Neutrophil (primary cell): ENCODE results near the gene MPND.

Experiments
- H3K27ac ChIP-seq: fragments of 200-600 bp; sonication (generic); 2 replicates; pipeline ENCODE4 v1.5.1; 2016; ENCODE audit warnings: mild to moderate bottlenecking, moderate library complexity
- H3K27me3 ChIP-seq: fragments of 200-600 bp; sonication (generic); 2 replicates; pipeline ENCODE4 v1.6.0; 2016; ENCODE audit warnings: mild to moderate bottlenecking
- H3K36me3 ChIP-seq: fragments of 200-600 bp; sonication (generic); 2 replicates; pipeline ENCODE4 v1.5.1; 2017
- H3K4me1 ChIP-seq, 2 experiments: fragments of 200-600 bp in 1 of 2; sonication (generic) in 1 of 2; 1 replicate in 1 of 2; 2 replicates in 1 of 2; pipeline versions ENCODE4 v1.5.1 to v1.6.1; 2013 to 2016; ENCODE audit warnings: low read depth in 1 of 2, low read length in 1 of 2, mild to moderate bottlenecking in 1 of 2, moderate library complexity in 1 of 2; ENCODE audit not compliant: control insufficient read depth in 1 of 2, insufficient read depth in 1 of 2
- H3K4me3 ChIP-seq, 2 experiments: fragments of 200-600 bp in 1 of 2; sonication (generic) in 1 of 2; 1 replicate in 1 of 2; 2 replicates in 1 of 2; pipeline ENCODE4 v1.5.1; 2013 to 2016; ENCODE audit warnings: low read depth in 1 of 2, low read length in 1 of 2, mild to moderate bottlenecking in 1 of 2, moderate library complexity in 1 of 2
- H3K9me3 ChIP-seq: fragments of 200-600 bp; sonication (generic); 2 replicates; pipeline ENCODE4 v1.5.1; 2016
- CTCF ChIP-seq: fragments of 200-600 bp; sonication (generic); IDR thresholded peaks from 2 replicates; pipeline ENCODE4 v1.5.1; 2016; ENCODE audit warnings: antibody characterized with exemption

Gene MPND

GRCh38 chr19:4370418-4371041 is 27.2 kb downstream of the MPND start:
- H3K9me3 ChIP-seq, result no peaks in the 10 kb centered on the region
- peaks cover 55 to 63% of the 10 kb centered on the region in 2 experiments for H3K4me1 ChIP-seq
- H3K4me3 ChIP-seq, result peak overlapping the region in 1 of 2 experiments; percentile 36
- H3K27me3 ChIP-seq, result no peaks in the 10 kb centered on the region
- H3K27ac ChIP-seq, result peak overlapping the region; percentile 82
- peaks cover 25% of the 10 kb centered on the region for H3K36me3 ChIP-seq
- no peak for TF ChIP-seq CTCF

GRCh38 chr19:4371247-4372164 is 28.1 kb downstream of the MPND start:
- Histone ChIP-seq H3K27ac (no peak overlapping the region), H3K4me3 (no peak overlapping the region), H3K9me3 (no peaks in the 10 kb centered on the region), H3K4me1 (peaks cover 65 to 73% of the 10 kb centered on the region in 2 experiments), H3K27me3 (no peaks in the 10 kb centered on the region), H3K36me3 (peaks cover 15% of the 10 kb centered on the region)
- no peak for TF ChIP-seq CTCF

- Histone ChIP-seq H3K9me3 (no peaks in the 10 kb centered on the region), H3K4me3 (no peak overlapping the region), H3K27ac (no peak overlapping the region), H3K4me1 (peaks cover 74 to 81% of the 10 kb centered on the region in 2 experiments), H3K36me3 (peaks cover 8% of the 10 kb centered on the region), H3K27me3 (no peaks in the 10 kb centered on the region)
- TF ChIP-seq CTCF, result no peak
These were observed 29.0 kb downstream of the MPND start for GRCh38 chr19:4372165-4373012.

GRCh38 chr19:4373013-4373367 is 29.6 kb downstream of the MPND start:
- Histone ChIP-seq H3K4me1 (peaks cover 78 to 81% of the 10 kb centered on the region in 2 experiments), H3K27me3 (no peaks in the 10 kb centered on the region), H3K27ac (peak overlapping the region; percentile 88), H3K9me3 (no peaks in the 10 kb centered on the region), H3K4me3 (no peak overlapping the region), H3K36me3 (peaks cover 8% of the 10 kb centered on the region)
- no peak for TF ChIP-seq CTCF
